RPMI7951 (cell line): ENCODE data around the gene PRKAG2. TPM values are rescaled to one million over a fixed set of nuclear protein-coding genes. Genes with fewer than 3 reads are reported as not detected.
A peak's percentile ranks its signal among the peaks of the same experiment; 100 is the strongest.
"Not testable (repeated sequence)": the region's sequence is repeated elsewhere in the genome, so short reads cannot be mapped to it uniquely, and the experiment has no call there.

Experiments
- DNase-seq: peaks from one replicate; pipeline ENCODE4 v3.0.0-alpha.2; 2012; ENCODE audit warnings: low read depth
- total RNA-seq: library from RNA; depleted of rRNA; stranded (reverse); fragments of >200 nt; shearing (Covaris generic); gene quantifications from 2 replicates; pipeline ENCODE4 v1.2.3, GENCODE V29; 2014

Gene PRKAG2
- total RNA-seq, 1 experiment from 2014 or later = 3.6 TPM

DNA sequence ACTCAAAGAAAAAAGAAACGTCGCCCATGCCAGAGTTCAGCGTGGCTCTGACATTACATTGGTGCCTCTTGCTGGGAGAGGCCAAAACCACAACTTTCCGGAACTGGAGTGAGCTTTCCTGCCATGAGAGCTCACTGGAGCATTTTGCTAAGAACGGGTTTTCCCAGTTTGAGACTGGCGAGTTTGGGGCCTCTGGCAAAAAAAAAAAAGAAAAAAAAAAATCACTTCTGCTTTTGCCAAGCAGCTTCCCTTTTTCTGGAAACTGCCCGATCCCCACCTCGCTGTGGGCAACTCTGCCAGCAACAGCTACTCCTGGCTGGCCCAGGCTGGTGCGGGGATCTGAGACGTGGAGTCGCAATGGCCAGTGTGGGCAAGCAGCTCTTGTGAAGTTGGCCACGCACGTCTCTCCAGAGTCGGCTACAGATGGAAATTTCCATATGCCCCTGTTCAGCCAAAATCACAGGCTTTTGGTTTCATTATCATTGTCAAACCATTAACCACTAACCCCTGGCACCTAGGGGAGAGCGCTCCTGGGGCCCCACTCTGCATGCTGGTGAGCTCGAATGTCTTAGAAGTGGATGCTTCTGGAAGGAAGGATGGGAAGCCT, 25.7 kb downstream of the PRKAG2 start:
- peak; percentile 62 for DNase-seq

DNA sequence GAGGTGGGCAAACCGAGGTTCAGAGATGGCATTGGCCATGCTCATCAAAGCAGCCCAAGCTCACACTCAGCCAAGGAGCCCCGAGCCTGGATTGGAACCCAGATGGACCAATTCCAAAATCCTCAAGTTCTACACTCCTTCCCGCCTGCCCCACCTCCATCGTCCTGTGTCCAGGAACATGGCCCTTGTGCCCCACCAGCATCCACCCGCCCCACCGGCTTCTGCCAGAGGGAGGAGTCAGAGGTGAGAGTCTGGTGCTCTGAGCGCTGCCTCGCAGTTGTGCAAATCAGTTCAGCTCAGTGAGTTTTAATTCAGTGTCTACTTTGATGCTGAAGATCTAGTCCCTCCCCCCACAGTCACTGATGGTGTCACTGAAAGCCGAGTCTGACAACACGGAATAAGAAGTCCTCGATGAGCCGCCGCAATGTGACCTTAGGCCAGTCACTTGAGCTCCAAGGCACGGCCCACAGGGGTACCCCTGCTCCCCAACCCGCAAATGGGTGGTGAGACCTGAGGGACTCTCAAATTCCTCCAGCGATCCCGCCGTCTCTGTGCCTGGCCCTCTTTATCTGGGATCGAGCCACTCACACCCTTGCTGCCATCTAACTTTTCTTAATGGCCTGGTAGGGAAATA, 26.3 kb downstream of the PRKAG2 start:
- DNase-seq = no peak

DNA sequence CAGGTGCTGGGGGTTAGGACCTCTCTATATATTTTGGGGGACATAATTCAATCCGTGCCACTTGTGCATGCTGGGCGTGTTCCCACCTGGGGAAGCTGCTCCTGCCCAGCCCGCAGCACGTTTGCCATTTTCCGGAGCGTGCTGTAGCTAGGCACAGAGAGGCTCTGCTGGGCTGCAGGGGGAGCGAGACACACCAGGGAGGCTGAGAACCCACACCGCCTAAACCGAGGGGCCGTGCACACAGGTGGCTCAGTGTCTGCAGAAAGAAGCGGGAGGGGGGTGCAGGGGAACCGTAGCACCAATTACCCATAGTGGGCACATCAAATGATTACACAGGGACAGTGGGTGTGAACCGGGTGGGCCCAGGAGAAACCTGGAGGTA, 27.0 kb downstream of the PRKAG2 start:
- DNase-seq = no peak

DNA sequence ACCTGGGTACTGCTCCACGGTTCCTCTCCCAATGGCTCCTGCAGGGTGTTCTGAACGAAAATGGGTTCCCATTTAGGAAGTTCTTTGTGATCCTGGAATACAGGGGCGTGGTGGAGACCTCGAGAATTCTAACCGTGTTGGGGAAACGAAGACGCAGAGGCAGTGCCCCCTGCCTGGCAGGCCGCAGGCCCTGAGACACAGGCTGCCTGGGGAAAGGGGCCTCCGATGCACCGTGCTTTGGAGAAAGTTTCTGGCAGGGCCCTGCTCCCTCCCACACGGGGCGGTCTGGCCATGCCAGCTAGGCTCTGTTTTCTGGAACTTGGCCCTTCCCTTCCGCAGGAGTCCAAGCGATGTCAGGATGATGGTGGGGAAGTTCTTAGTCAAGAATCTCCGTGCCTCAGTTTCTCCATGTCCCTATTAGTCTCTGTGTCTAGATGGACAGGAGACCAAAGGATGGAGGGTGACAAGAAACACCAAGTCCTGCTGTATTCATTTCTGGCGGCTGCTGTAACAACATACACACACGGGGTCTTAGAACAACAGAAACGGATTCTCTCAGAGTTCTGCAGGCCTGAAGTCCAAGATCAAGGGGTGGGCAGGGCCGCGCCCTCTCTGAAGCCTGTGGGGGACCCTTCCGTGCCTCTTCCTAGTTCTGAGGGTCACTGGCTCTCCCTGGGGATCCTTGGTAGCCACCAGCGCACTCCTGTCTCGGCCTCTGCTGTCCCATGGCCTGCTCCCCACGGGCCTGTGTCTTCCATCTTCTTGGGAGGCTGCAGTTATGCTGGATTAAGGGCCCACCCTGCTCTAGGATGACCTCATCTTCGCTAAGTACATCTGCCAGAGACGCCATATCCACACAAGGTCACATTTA, 27.7 kb downstream of the PRKAG2 start:
- no peak for DNase-seq

DNA sequence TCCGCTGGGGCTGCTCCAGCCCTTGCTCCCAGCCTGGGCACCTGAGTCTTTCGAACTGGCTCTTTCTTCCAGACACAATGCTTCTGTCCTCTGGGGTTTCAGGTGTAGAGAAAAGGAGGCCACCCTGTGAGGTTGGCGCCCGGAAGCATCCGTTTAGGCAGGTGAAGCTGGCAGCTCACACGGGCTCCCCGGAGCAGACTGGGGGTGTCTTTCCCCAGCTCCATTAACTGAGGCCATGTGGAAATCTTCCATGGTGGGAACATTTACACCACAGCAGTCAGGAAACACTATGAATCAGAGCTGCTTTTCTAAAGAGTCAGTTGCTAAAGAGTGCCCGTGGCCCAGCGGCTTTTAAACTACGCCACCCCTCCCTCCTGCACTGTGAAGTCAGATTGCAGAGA, 29.2 kb downstream of the PRKAG2 start:
- no peak for DNase-seq

DNA sequence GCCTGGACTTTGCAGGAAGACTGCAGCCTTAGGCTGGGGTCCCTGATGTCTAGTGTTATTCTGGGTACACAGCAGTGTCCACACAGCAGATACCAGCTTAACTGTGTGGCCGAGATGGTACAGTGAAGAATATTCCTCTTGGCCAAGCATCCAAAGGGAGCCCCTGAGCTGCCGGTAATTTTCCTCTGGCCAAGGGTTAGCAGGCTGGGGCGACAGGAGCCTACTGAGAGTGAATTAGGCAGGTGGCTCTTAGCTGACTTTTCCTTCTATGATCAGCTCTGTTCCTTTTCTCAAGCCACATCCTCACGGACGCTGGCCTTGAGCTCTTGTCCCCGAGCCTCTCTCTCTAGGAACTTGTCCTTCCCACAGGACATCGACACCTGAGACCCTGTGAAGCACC, 29.8 kb downstream of the PRKAG2 start:
- DNase-seq = no peak

DNA sequence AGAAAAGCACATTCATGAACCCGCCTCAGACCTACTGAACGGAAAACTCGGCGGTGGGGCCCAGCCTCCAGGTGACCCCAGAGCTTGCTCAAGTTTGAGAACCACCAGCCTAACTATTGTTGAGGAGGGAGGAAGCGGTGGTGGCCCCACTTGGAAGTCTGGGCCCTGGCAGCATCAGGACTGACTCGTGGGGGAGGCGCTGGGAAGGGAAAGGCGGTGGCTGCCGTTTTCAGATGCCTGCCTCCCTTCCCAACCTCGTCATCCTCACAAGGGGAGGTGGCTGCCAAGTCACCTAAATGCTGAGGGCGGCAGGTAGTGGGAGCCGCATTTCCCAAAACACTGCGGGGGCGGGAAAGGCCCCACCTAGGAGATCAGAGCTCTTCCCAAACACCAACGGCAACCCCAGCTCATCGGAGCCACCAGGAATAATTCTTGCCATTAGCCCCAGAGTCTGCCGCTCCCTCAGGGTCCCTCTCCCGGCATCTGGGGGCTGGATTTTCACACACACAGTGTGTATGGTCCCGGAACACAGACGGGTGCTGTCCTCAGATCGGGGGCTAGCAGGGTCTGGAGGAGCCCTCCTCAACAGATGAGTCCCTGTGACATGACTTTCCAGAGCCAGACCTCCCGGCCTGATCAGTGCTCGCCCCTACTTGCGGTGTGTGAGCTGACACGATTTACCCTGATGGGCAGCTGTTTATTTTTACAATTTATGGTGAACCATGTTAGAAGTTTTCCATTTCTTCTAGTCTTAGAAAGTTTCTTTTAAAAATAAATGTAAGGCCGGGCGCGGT, 31.3 kb downstream of the PRKAG2 start:
- no peak for DNase-seq

DNA sequence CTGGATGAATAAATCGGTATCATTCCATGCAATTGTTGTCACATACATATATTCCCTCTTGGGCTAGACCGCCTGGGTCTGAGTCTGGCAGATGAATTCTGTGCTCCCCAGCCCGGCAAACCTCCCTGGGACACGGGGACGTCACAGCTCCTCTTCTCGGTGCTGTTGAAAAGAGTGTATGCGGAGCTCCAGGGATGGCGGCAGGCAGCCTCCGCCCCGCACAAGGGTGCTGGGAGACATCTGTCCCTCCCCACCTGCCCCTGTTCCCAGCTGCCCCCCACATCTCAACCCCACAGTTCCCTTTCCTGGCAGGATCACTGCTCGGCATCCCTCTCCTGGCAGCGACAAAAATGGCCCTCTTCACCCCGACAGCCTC, 32.1 kb downstream of the PRKAG2 start:
- DNase-seq = no peak

DNA sequence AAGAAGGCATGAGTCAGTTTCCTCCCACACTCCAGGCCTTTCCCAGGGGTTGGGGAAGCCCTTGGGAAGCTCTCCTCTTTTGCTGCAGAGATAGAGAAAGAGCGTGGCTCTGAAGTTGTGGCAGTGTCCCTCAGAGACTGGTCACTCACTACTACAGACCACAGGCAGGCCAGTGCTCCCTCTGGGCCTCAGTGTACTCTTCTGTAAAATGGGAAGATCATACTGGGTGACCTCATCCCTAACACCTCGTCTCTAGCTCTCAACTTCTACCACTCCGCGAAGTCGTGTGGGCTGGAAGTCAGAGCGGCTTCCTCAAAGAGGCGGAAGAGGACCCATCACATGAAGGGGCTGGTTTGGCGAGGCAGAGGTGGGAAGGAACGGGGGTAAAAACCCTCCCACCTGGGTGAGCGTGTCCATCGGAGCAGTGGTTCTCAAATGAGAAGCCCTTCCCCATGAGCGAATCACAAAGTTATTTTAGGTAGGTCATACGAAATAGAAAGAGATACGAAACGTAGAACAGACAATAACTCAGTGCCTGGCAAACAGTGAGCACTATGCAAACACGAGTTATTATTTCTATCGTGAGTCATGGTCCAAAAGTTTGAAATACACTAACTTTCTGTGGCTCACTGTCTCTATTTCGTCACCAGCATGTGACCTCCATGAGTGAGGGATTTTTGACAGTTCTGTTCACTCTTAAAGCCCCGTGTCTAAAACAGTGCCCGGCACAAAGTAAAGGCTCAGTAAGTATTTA, 32.7 kb downstream of the PRKAG2 start:
- peak; percentile 10 for DNase-seq

DNA sequence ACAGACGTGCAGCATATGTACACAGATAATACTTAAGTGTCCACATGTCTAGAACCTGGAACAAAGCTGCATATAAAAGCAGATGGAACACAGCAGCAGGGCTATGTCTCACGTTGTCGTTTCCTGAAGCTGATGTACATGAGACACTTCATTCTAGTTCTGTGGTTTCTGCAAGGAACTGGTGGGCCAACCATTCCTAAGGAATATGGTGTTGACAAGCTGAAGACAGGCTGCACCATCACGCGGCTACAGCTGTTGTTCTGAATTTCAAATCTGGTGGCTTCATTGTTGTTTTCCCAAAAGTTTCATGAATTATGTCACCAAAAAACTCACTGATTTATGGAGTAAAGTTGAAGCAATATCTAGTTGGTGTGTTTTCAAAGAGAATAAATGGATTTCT, 33.7 kb downstream of the PRKAG2 start:
- DNase-seq = no peak

DNA sequence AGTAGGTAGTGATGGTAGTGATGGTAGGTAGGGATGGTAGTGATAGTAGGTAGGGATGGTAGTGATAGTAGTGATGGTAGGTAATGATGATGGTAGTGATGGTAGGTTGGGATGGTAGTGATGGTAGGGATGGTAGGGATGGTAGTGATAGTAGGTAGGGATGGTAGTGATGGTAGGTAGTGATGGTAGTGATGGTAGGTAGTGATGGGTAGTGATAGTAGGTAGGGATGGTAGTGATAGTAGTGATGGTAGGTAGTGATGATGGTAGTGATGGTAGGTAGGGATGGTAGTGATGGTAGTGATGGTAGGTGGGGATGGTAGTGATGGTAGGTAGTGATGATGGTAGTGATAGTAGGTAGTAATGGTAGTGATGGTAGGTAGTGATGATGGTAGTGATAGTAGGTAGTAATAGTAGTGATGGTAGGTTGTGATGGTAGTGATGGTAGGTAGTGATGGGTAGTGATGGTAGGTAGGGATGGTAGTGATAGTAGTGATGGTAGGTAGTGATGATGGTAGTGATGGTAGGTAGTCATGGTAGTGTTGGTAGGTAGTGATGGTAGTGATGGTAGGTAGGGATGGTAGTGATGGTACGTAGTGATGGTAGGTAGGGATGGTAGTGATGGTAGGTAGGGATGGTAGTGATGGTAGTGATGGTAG, 35.4 kb downstream of the PRKAG2 start:
- not testable (repeated sequence) for DNase-seq

DNA sequence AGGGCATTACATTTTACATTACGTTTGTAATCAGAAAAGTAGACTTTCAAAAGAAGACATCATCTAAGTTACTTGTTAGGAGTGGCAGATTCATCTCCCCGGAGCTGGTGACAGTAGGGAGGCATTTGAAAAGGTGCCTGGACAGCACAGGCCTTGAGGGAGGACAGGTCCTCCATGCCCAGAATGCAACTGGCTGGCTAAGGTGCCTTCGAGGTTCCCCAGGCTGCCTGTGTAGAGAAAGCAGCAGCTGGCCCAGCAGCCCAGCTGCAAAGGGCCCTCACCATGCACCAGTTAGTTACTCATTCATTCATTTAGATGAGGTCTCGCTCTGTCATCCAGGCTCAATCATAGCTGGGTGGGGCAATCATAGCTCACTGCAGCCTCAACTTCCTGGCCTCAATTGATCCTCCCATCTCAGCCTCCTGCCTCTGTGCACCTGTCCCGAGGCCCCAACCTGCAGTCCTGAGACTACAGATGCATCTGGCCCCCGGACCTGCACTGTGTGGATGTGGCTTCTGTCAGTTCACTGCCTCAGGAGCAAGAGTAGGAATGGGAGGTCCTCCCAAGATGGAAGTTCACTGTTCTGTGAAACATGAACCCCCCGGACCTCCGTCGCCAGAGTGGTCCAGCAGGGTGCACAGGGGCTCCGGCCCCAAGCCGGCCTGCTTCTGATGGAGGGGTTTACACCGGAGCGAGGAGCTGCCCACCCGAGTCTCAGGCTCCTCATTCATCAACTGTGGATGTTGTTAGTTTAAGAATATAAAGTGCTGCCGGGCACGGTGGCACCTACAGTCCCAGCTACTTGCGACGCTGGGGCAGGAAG, 36.6 kb downstream of the PRKAG2 start:
- DNase-seq = no peak

DNA sequence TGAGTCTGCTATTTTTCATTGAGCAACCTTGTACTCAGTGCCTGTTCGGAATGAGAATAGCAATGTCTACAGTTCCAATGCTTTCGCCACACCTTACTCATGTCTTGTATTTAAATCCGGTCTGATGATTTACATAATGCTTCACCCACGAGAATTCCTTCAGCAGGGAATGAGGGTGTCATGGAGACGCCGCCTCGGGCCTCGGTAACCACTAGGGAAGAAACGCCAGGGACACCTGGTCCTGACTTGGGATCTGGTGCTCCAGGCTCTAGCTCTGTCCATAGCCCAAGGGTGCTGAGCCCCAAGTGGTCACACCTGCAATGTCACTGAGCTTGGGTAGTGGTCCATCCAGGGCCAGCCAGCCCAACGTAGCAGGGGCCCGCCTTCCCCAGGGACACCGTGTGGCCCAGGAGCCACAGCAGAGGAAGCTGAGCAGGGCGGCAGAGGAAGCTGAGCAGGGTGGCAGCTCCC, 37.4 kb downstream of the PRKAG2 start:
- DNase-seq = no peak

DNA sequence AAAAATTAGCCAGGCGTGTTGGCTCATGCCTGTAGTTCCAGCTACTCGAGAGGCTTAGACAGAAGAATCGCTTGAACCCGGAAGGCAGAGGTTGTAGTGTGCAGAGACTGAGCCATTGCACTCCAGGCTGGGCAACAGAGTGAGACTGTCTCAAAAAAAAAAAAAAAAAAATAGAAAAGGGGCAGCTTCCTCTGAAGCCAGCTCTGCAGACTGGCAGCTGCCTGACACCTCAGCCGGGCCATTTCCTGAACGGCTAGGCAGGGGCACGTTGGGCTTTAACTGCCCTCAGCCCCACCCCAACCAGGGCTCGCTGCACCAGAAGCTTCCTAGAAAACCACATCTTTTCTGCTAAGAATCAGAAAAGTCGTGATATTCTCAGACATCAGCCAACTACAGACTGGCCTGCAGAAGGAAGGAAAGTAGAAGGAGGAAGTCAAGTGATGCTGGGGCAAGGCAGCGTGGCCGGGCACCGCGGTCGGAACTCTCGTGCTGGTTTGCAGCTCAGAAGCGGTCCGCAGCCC, 38.0 kb downstream of the PRKAG2 start:
- DNase-seq = no peak

DNA sequence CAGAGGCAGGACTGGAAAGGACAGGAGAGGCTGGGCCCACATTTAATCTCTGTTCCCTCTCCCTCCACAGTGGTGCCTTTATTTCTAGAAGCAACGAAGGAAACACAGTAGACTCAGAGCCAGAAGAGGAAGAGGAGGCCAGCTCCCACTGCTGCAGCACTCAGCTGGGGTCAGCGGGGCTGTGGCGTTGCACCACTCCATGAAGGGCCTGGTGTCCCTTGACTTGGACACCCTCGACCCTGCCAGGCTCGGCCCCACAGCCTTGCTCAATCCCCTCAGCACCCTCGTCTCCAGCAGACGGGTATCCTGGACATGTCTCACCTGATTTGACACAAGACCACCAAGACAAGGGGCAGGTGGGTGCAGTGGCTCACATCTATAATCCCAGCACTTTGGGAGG, 38.8 kb downstream of the PRKAG2 start:
- DNase-seq = no peak

DNA sequence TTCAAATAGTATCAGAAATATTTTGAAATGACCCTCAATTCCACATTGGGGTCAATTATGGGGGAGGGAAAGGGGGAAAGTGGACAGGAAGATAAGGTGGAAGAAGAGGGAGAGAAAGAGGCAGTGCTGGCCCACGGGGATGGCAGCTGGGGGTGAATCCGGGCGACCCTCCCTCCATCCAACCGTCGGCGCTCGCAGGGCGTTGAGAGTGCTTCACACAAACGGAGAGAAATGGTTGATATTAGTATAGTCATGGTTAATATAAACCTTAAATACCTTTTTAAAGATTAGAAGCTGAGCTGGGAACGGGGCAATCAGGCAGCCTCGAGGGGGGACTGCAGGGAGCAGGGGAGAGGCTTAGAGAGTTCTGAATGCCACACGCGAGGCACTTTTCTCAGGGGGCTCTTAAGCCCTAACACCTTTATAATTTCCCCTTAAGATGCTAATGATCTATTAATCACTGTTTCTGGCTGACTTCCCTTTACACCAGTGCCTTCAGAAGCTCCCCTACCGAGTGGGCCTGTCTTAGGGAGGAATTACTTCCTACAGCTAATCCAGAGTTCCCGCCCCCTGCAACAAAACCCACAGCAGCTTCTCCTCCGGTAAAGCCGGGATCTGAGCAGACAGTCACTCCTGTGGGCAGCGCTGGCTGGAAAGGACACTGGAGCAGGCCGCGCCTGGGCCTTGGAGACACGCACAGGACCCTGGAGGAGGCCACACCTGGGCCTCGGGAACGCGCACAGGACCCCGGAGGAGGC, 39.5 kb downstream of the PRKAG2 start:
- DNase-seq = no peak

DNA sequence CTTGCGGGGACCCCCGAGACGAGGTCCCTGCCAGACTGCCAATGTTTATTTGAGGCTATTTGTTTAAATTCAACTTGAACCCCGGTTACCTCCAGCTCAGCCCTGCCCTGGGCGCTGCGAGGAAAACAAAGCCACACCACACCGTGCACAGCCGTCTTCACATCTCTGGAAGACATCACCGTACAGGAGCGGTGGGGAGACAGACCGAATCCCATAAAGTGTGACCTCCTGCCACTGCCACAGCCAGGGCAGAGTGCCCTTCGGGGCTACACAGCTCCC, 40.0 kb downstream of the PRKAG2 start:
- no peak for DNase-seq

DNA sequence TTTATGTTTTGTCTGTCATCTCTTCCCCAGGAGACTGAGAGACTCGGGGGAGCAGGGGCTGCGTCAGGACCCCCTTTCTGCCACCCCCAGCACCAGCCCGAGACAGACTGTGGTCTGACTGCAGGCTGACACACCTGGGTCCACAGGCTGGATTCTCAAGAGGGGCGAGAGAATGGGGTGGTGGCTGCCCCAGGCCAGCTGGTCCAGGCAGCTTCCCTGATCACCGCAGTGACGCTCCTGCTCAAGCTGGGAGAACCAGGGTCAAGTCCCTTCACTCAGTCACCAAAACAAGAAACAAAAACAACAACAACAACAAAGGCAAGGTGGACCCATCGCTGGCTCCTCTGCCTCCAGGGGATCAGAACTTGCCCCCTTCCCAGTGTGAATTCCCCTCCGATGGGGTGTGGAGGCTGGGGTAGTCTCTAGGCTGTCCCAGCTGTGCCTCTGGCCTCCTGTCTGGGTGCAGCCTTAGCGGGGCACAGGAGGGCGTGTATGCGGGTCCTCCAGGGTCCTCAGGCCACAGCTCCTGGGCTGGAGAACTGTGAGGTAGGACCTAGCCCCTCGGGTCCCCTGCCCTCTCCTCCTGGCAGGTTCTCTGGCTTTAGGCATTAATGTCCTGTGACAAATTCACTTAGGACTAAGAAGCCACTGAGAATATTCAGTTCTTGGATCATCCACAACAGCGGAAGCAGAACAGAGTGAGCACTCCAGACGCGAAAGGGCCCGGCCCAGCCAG, 40.6 kb downstream of the PRKAG2 start:
- DNase-seq = no peak

DNA sequence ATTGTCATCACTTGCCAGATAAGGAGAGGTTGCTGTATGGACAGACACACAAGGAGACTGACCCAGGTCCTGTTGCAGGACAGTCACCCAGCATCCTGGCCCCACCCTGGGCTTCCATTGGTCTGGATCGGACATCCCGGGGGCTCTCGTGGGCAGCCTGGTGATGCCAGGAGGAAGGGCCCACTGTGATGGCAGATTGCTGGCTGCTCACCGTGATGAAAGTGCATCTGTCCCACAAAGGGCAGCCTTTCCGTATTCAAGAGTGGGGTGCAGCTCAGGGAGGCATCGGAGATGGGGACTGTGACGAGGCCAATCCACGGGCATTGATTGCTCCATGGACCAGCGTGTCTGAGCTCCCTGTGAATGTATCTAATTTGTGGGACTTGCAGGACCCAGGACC, 41.3 kb downstream of the PRKAG2 start:
- DNase-seq = no peak
